PFSK-1 (cell line): ENCODE measurements around the gene EHF.

Experiments used
- POLR2AphosphoS5 ChIP-seq: IDR thresholded peaks from 2 replicates; pipeline ENCODE4 v1.6.1; 2012; ENCODE audit warnings: low read depth, mild to moderate bottlenecking, control low read depth, low read length, moderate library complexity
- SIN3A ChIP-seq: IDR thresholded peaks from 2 replicates; pipeline ENCODE4 v1.6.1; 2012; ENCODE audit warnings: mild to moderate bottlenecking, low read length, moderate library complexity, borderline replicate concordance; ENCODE audit not compliant: insufficient read depth
- TAF1 ChIP-seq: IDR thresholded peaks from 2 replicates; pipeline ENCODE4 v1.6.1; 2012; ENCODE audit warnings: low read length, control low read depth, borderline replicate concordance; ENCODE audit not compliant: insufficient read depth
- TF ChIP-seq, protein P1 (sequence below), 2 experiments: IDR thresholded peaks; 2 replicates each; pipeline versions ENCODE4 v1.6.1 to v1.8.0; 2011 to 2012; ENCODE audit warnings: low read depth in 2 of 2, low read length in 2 of 2, control low read depth in 1 of 2, inconsistent platforms in 1 of 2, mild to moderate bottlenecking in 1 of 2, moderate library complexity in 1 of 2; ENCODE audit not compliant: insufficient read depth in 1 of 2

- TF ChIP-seq TAF1 (no peak), POLR2AphosphoS5 (no peak), SIN3A (no peak)
- TF ChIP-seq, protein P1, sequence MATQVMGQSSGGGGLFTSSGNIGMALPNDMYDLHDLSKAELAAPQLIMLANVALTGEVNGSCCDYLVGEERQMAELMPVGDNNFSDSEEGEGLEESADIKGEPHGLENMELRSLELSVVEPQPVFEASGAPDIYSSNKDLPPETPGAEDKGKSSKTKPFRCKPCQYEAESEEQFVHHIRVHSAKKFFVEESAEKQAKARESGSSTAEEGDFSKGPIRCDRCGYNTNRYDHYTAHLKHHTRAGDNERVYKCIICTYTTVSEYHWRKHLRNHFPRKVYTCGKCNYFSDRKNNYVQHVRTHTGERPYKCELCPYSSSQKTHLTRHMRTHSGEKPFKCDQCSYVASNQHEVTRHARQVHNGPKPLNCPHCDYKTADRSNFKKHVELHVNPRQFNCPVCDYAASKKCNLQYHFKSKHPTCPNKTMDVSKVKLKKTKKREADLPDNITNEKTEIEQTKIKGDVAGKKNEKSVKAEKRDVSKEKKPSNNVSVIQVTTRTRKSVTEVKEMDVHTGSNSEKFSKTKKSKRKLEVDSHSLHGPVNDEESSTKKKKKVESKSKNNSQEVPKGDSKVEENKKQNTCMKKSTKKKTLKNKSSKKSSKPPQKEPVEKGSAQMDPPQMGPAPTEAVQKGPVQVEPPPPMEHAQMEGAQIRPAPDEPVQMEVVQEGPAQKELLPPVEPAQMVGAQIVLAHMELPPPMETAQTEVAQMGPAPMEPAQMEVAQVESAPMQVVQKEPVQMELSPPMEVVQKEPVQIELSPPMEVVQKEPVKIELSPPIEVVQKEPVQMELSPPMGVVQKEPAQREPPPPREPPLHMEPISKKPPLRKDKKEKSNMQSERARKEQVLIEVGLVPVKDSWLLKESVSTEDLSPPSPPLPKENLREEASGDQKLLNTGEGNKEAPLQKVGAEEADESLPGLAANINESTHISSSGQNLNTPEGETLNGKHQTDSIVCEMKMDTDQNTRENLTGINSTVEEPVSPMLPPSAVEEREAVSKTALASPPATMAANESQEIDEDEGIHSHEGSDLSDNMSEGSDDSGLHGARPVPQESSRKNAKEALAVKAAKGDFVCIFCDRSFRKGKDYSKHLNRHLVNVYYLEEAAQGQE (IDR thresholded peaks at IDR 0.05; ENCODE audit: insufficient read depth in 1 of 2, low read depth in 2 of 2, low read length in 2 of 2), result no peak
Observed at GRCh38 chr11:34626393-34626792, 5.5 kb downstream of the EHF start.
